Esophagus muscularis mucosa (tissue), 4 donors: Measurements from ENCODE around the gene PTPN12. TPM values are rescaled to one million over a fixed set of nuclear protein-coding genes. Genes with fewer than 3 reads are reported as not detected.
"Not testable (repeated sequence)": the region's sequence is repeated elsewhere in the genome, so short reads cannot be mapped to it uniquely, and the experiment has no call there.

Experiments used
- DNase-seq: peaks from one replicate; pipeline ENCODE4 v3.0.0-alpha.2; 2017; ENCODE audit errors: extremely low spot score
- H3K27ac ChIP-seq, 4 donors: fragments of 200-600 bp; sonication (generic); replicated peaks in 1 of 4; 1 replicate in 3 of 4; 2 replicates in 1 of 4; pipeline ENCODE4 v1.5.1; 2016 to 2019; ENCODE audit warnings: mild to moderate bottlenecking in 1 of 4
- H3K27me3 ChIP-seq, 4 donors: fragments of 200-600 bp; sonication (generic); one replicate each; pipeline versions ENCODE4 v1.5.1 to v1.6.0; 2016 to 2019
- H3K36me3 ChIP-seq, 4 donors: fragments of 200-600 bp; sonication (generic); one replicate each; pipeline ENCODE4 v1.5.1; 2016 to 2019
- H3K4me1 ChIP-seq, 4 donors: fragments of 200-600 bp; sonication (generic); one replicate each; pipeline ENCODE4 v1.5.1; 2016 to 2019
- H3K4me3 ChIP-seq, 4 donors: fragments of 200-600 bp; sonication (generic); 1 replicate in 2 of 4; 2 replicates in 2 of 4; pipeline ENCODE4 v1.5.1; 2016 to 2019; ENCODE audit warnings: mild to moderate bottlenecking in 4 of 4, moderate library complexity in 1 of 4
- H3K9me3 ChIP-seq, 4 donors: fragments of 200-600 bp; sonication (generic); 1 replicate in 3 of 4; 2 replicates in 1 of 4; pipeline ENCODE4 v1.5.1; 2016 to 2019
- CTCF ChIP-seq, 3 experiments: fragments of 200-600 bp in 2 of 3; fragments of 450-650 bp in 1 of 3; sonication (generic) in 2 of 3; IDR thresholded peaks; one replicate each; pipeline ENCODE4 v1.5.1; 2017 to 2019; ENCODE audit warnings: antibody characterized with exemption in 3 of 3, mild to moderate bottlenecking in 2 of 3, moderate library complexity in 1 of 3
- EP300 ChIP-seq: sonication (generic); formaldehyde crosslinking; IDR thresholded peaks from one replicate; pipeline ENCODE4 v1.6.1; 2017; ENCODE audit warnings: antibody characterized with exemption
- POLR2A ChIP-seq: fragments of 450-650 bp; IDR thresholded peaks from one replicate; pipeline ENCODE4 v1.6.1; 2017; ENCODE audit warnings: antibody characterized with exemption, moderate library complexity, mild to moderate bottlenecking, low read depth
- POLR2AphosphoS5 ChIP-seq, 2 donors: sonication (generic); formaldehyde crosslinking; IDR thresholded peaks; one replicate each; pipeline ENCODE4 v1.6.1; 2017; ENCODE audit warnings: antibody characterized with exemption in 2 of 2
- WGBS: methylation state at CpG from one replicate; pipeline ENCODE4 v1.1.5; 2018; 5-methylcytosine and 5-hydroxymethylcytosine counted together
- intact Hi-C: fragments of 100-400 bp; cut with DNase I; formaldehyde crosslinking; loops from one replicate; pipeline ENCODE4 v1.15.1; 2023
- total RNA-seq, 4 donors: library from RNA; depleted of rRNA; stranded (reverse); fragments of >200 nt; gene quantifications; one replicate each; pipeline versions ENCODE4 v1.1.0 to v1.2.1, GENCODE V29; 2016

The PTPN12 gene
- total RNA-seq, 4 donors from 2014 or later, result 89.1 to 126 (median 98.4) TPM

- Histone ChIP-seq H3K27ac (no peak overlapping the region), H3K36me3 (no peaks in the 10 kb centered on the region), H3K4me3 (no peak overlapping the region), H3K27me3 (no peaks in the 10 kb centered on the region), H3K4me1 (no peaks in the 10 kb centered on the region), H3K9me3 (no peaks in the 10 kb centered on the region)
- intact Hi-C loops, result no loop called here
- DNase-seq, result no peak
- no peak for TF ChIP-seq CTCF (IDR thresholded peaks at IDR 0.05)
- TF ChIP-seq POLR2AphosphoS5 (IDR thresholded peaks at IDR 0.05), result no peak
Observed at GRCh38 chr7:77504951-77505350, 32.1 kb upstream of the PTPN12 start.

GRCh38 chr7:77506899-77507298 lies 30.2 kb upstream of the PTPN12 start:
- Histone ChIP-seq H3K4me1 (no peaks in the 10 kb centered on the region), H3K27me3 (no peaks in the 10 kb centered on the region), H3K4me3 (no peak overlapping the region), H3K27ac (no peak overlapping the region), H3K9me3 (no peaks in the 10 kb centered on the region), H3K36me3 (no peaks in the 10 kb centered on the region)
- DNase-seq, result no peak
- 92% methylated on average over 1 of the region's 1 CpG for WGBS
- intact Hi-C loops, result no loop called here
- TF ChIP-seq EP300, result no peak
- no peak for TF ChIP-seq POLR2A
- no peak for TF ChIP-seq CTCF (IDR thresholded peaks at IDR 0.05)
- TF ChIP-seq POLR2AphosphoS5 (IDR thresholded peaks at IDR 0.05), result no peak

- DNase-seq, intact Hi-C loops, H3K27me3 ChIP-seq, H3K27ac ChIP-seq, H3K4me1 ChIP-seq, H3K4me3 ChIP-seq, H3K36me3 ChIP-seq, H3K9me3 ChIP-seq: not testable (repeated sequence)
- 83% methylated on average over 4 of the region's 5 CpGs for WGBS
Observed at GRCh38 chr7:77513002-77513670, 24.0 kb upstream of the PTPN12 start.

GRCh38 chr7:77516085-77516484 lies 21.0 kb upstream of the PTPN12 start:
- Histone ChIP-seq H3K27me3 (no peaks in the 10 kb centered on the region), H3K36me3 (no peaks in the 10 kb centered on the region), H3K4me1 (no peaks in the 10 kb centered on the region), H3K27ac (no peak overlapping the region), H3K9me3 (no peaks in the 10 kb centered on the region), H3K4me3 (no peak overlapping the region)
- no peak for DNase-seq
- intact Hi-C loops, result no loop called here
- TF ChIP-seq POLR2AphosphoS5 (IDR thresholded peaks at IDR 0.05), result no peak
- no peak for TF ChIP-seq POLR2A
- TF ChIP-seq CTCF (IDR thresholded peaks at IDR 0.05), result no peak
- WGBS, result 96% methylated on average over 3 of the region's 3 CpGs

GRCh38 chr7:77520261-77520660 lies 16.8 kb upstream of the PTPN12 start:
- intact Hi-C loops, result no loop called here
- Histone ChIP-seq H3K4me1 (no peaks in the 10 kb centered on the region), H3K27ac (no peak overlapping the region), H3K4me3 (no peak overlapping the region), H3K9me3 (no peaks in the 10 kb centered on the region), H3K36me3 (no peaks in the 10 kb centered on the region), H3K27me3 (no peaks in the 10 kb centered on the region)
- whole genome bisulfite sequencing, result 59% methylated on average over 1 of the region's 1 CpG
- TF ChIP-seq EP300, result no peak
- TF ChIP-seq POLR2A, result no peak
- no peak for TF ChIP-seq CTCF (IDR thresholded peaks at IDR 0.05)
- TF ChIP-seq POLR2AphosphoS5 (IDR thresholded peaks at IDR 0.05), result no peak
- no peak for DNase-seq

GRCh38 chr7:77521537-77521936 lies 15.6 kb upstream of the PTPN12 start:
- H3K36me3 ChIP-seq, H3K4me3 ChIP-seq, H3K27ac ChIP-seq, DNase-seq, H3K27me3 ChIP-seq, H3K9me3 ChIP-seq, intact Hi-C loops, H3K4me1 ChIP-seq: not testable (repeated sequence)
- 94% methylated on average over 5 of the region's 5 CpGs for WGBS
